Tibial nerve (tissue), 4 donors: ENCODE results near the gene ITGB7. TPM values are rescaled to one million over a fixed set of nuclear protein-coding genes. Genes with fewer than 3 reads are reported as not detected.

Source experiments
- DNase-seq, 2 donors: peaks; one replicate each; pipeline ENCODE4 v3.0.0-alpha.2; 2019; ENCODE audit warnings: low spot score in 2 of 2
- H3K27ac ChIP-seq, 4 donors: fragments of 200-600 bp; sonication (generic) in 3 of 4; one replicate each; pipeline ENCODE4 v1.5.1; 2017 to 2019; ENCODE audit warnings: mild to moderate bottlenecking in 1 of 4
- H3K27me3 ChIP-seq, 2 donors: fragments of 200-600 bp; sonication (generic) in 1 of 2; one replicate each; pipeline versions ENCODE4 v1.5.1 to v1.6.0; 2017 to 2019
- H3K36me3 ChIP-seq, 3 donors: fragments of 200-600 bp; sonication (generic); one replicate each; pipeline ENCODE4 v1.5.1; 2018 to 2019
- H3K4me1 ChIP-seq, 4 donors: fragments of 200-600 bp; sonication (generic) in 3 of 4; one replicate each; pipeline ENCODE4 v1.5.1; 2017 to 2019
- H3K4me3 ChIP-seq, 4 donors: fragments of 200-600 bp; sonication (generic) in 3 of 4; one replicate each; pipeline ENCODE4 v1.5.1; 2017 to 2019; ENCODE audit warnings: mild to moderate bottlenecking in 1 of 4, moderate library complexity in 1 of 4
- H3K9me3 ChIP-seq, 4 donors: fragments of 200-600 bp; sonication (generic) in 3 of 4; one replicate each; pipeline ENCODE4 v1.5.1; 2017 to 2019
- CTCF ChIP-seq, 5 experiments: fragments of 200-600 bp in 3 of 5; fragments of 450-650 bp in 2 of 5; sonication (generic) in 3 of 5; IDR thresholded peaks; one replicate each; pipeline ENCODE4 v1.5.1; 2016 to 2019; ENCODE audit warnings: antibody characterized with exemption in 5 of 5, mild to moderate bottlenecking in 3 of 5, moderate library complexity in 2 of 5
- EP300 ChIP-seq, 2 donors: sonication (generic); formaldehyde crosslinking; IDR thresholded peaks; one replicate each; pipeline ENCODE4 v1.6.1; 2017; ENCODE audit warnings: antibody characterized with exemption in 2 of 2, mild to moderate bottlenecking in 1 of 2
- POLR2A ChIP-seq, 2 donors: fragments of 450-650 bp; IDR thresholded peaks; one replicate each; pipeline ENCODE4 v1.6.1; 2017; ENCODE audit warnings: antibody characterized with exemption in 2 of 2, mild to moderate bottlenecking in 2 of 2, moderate library complexity in 2 of 2
- WGBS, 2 donors: methylation state at CpG; one replicate each; pipeline ENCODE4 v1.1.5; 2018; 5-methylcytosine and 5-hydroxymethylcytosine counted together
- total RNA-seq, 4 donors: library from RNA; depleted of rRNA; stranded (reverse); fragments of >200 nt; gene quantifications; one replicate each; pipeline ENCODE4 v1.1.0, GENCODE V29; 2016

Gene ITGB7
- total RNA-seq, 4 donors from 2014 or later: 3.6 to 15.1 (median 8.9) TPM

DNA sequence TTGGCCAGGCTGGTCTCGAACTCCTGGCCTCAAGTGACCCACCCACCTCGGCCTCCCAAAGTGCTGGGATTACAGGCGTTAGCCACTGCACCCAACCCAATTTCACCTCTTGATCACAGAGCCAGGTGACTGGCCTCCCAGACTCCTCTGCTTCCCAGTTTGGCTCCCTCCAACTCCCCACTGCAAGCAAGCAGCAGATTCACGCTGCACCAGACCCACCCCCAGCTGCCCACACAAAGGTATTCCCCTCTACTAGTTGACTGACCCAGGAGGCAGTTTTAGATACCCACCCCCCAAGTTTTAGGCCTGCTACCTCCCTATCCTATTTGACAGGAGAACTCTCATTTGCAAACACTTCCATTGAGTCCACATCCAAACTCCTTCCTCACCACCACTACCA, 19.8 kb upstream of the ITGB7 start:
- Histone ChIP-seq H3K4me1 (peaks cover 5 to 84% (median 49%) of the 10 kb centered on the region in 4 donors), H3K9me3 (no peaks in the 10 kb centered on the region), H3K36me3 (peaks cover 0 to 22% (median 0%) of the 10 kb centered on the region in 3 donors), H3K27ac (no peak overlapping the region), H3K4me3 (no peak overlapping the region), H3K27me3 (no peaks in the 10 kb centered on the region)
- 82 to 95% methylated on average over 4 of the region's 4 CpGs for WGBS, 2 donors
- TF ChIP-seq CTCF (IDR thresholded peaks at IDR 0.05): no peak
- no peak for TF ChIP-seq POLR2A (IDR thresholded peaks at IDR 0.05)
- no peak for DNase-seq

GRCh38 chr12:53225635-53226424, 18.8 kb upstream of the ITGB7 start:
- H3K36me3 ChIP-seq: peaks cover 0 to 22% (median 0%) of the 10 kb centered on the region in 3 donors
- no peak overlapping the region for H3K4me3 ChIP-seq
- peaks cover 5 to 74% (median 49%) of the 10 kb centered on the region in 4 donors for H3K4me1 ChIP-seq
- no peak for DNase-seq
- TF ChIP-seq EP300 (IDR thresholded peaks at IDR 0.05): no peak
- TF ChIP-seq POLR2A (IDR thresholded peaks at IDR 0.05): no peak
- no peak for TF ChIP-seq CTCF (IDR thresholded peaks at IDR 0.05)
- 82 to 86% methylated on average over 10 of the region's 10 CpGs for WGBS, 2 donors
- H3K9me3 ChIP-seq: no peaks in the 10 kb centered on the region
- H3K27ac ChIP-seq: peak overlapping the region in 3 of 4 donors; percentile 93 to 100 (median 98)
- no peaks in the 10 kb centered on the region for H3K27me3 ChIP-seq

DNA sequence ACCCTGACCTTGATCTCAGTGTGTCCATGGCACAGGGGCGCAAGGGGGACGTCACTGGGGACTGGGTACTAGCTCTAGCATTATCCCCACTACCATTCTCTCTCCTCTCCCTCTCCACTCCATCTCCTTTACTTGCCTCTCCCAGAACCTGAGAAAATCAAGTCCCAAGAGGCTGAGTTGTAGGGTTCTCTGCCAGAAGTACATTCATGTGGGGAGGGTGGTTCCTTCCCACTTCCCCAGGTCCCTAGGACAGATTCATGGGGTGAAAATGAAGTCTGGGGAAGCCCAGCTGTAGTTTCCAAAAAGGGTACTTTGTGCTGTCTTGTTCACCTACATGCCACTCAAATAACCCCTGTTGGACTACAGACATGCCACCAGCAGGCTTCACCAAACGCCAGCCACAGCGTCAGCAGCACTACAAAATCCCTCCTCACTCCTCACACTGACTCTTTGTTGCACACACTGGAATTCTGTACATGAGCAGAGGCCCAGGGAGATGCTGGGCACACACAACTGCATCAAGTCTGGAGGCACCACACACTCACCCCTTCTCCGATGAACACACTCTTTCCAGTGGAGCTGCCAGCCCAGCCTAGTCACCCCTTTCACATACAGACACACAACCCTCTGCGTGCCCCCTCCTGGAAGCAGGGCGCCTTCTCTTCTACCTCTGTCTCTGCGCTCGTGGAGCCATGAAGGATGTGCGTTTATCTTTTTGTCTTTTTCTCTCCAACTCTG, 18.0 kb upstream of the ITGB7 start:
- no peak for DNase-seq
- H3K27me3 ChIP-seq: no peaks in the 10 kb centered on the region
- WGBS, 2 donors: 48 to 50% methylated on average over 10 of the region's 10 CpGs
- H3K4me3 ChIP-seq: no peak overlapping the region
- no peaks in the 10 kb centered on the region for H3K9me3 ChIP-seq
- peaks cover 0 to 22% (median 0%) of the 10 kb centered on the region in 3 donors for H3K36me3 ChIP-seq
- no peak for TF ChIP-seq EP300 (IDR thresholded peaks at IDR 0.05)
- peaks cover 5 to 66% (median 43%) of the 10 kb centered on the region in 4 donors for H3K4me1 ChIP-seq
- H3K27ac ChIP-seq: peak overlapping the region; percentile 92 to 100 (median 96)

DNA sequence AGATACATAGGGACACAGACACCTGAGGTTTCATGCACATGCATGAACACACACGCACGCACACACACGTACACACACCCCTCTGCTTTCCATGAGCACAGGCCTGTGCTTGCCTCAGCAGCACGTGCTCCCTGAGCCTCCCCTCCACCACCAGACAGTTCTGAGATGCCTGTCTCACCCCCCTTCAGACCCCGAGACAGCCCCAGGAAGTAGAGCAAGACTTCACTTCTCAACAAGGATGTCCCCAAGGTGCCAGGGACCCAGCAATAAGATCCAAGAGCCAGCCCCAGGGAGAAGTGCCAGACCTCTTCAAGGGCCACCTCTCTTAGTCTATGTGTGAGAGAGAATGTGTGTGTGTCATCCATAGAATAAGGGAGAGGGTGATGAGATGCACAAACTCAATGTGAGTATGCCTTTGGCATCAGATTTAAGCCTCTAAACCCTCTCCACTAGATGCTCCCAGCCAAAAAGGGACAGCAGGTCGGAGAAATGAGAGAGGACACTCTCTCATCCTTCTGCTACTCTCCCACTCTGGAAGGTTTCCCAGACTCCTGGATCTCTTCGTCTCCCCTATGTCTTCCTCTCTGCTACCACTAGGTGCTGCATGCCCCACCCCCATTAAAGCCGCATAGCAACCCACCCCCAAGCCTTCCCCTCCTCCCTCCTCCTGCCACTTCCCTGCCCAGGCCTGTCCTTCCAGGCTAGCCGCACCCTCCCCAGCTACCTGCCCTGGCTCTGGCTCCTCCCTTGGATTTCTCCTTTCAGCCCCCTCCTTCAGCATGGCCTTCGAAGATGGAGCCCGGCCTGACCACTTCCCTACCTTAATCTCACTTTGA, 17.2 kb upstream of the ITGB7 start:
- no peak for TF ChIP-seq EP300 (IDR thresholded peaks at IDR 0.05)
- no peak for TF ChIP-seq POLR2A (IDR thresholded peaks at IDR 0.05)
- no peak for TF ChIP-seq CTCF (IDR thresholded peaks at IDR 0.05)
- no peak for DNase-seq
- WGBS, 2 donors: 42 to 45% methylated on average over 11 of the region's 11 CpGs

GRCh38 chr12:53223389-53224060, 16.5 kb upstream of the ITGB7 start:
- no peak overlapping the region for H3K4me3 ChIP-seq
- WGBS, 2 donors: 4 to 15% methylated on average over 8 to 16 of the region's 16 CpGs
- no peak for TF ChIP-seq EP300 (IDR thresholded peaks at IDR 0.05)
- TF ChIP-seq POLR2A (IDR thresholded peaks at IDR 0.05): no peak
- no peak for TF ChIP-seq CTCF (IDR thresholded peaks at IDR 0.05)
- peak in 1 of 2 donors; percentile 31 for DNase-seq
- no peaks in the 10 kb centered on the region for H3K9me3 ChIP-seq
- H3K36me3 ChIP-seq: peaks cover 0 to 17% (median 0%) of the 10 kb centered on the region in 3 donors
- H3K27ac ChIP-seq: peak overlapping the region; percentile 92 to 100 (median 96)
- peaks cover 5 to 60% (median 44%) of the 10 kb centered on the region in 4 donors for H3K4me1 ChIP-seq
- no peaks in the 10 kb centered on the region for H3K27me3 ChIP-seq

More for the DNA sequence above, 17.2 kb upstream of the ITGB7 start:
- Histone ChIP-seq H3K4me1 (peaks cover 5 to 60% (median 43%) of the 10 kb centered on the region in 4 donors), H3K4me3 (no peak overlapping the region), H3K27me3 (no peaks in the 10 kb centered on the region), H3K9me3 (no peaks in the 10 kb centered on the region), H3K27ac (peak overlapping the region; percentile 92 to 100 (median 96)), H3K36me3 (peaks cover 0 to 18% (median 0%) of the 10 kb centered on the region in 3 donors)
